ENCODE results near the gene ZNF749.

The ZNF749 gene
- 0.35 to 5.7 (median 3.2) reads per million in 18 experiments for total RNA-seq

DNA sequence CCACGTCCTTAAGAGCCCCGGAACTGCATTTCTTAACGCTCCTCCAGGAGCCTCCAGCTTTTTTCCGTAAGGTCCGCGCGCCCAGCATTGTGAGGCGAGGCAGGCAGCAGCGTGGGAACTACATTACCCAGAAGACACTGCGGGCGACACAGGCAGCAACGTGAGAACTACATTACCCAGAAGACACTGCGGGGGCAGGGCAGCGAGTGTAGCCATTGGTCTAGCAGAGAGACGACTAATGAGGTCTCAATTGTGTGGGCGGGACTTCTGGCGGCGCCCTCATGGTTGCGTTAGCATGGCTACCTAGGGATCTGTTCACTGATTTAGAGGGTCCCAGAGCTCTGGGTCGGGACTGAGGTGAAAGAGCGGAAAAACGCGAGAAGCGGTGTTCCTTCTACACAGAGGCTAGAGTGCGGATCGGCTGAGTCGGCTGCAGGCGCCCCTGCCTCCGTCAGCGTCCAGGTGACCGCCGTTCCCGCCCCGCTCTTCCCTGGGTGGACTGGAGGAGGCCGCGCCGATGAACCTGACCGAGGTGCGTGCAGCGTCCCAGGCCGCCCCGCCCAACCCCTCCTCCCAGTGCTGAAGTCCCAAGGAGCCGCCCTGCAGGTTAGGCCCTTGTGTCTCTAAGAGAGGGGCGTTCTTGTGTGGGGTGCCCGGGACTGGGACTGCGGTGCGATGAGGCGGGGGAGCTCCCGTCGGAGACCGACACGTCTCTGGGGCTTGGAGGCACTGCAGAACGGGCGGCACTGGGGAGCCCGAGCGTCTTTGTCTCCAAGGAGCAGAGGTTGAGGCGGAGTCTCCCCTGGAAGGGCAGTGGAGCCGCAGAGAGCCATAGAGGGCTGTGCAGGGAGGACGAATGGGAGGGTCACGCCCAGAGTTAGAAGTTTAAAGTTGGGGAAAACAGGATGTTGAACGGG is at the start of gene ZNF749:
TSS of gene ZNF749 (plus strand) at position 264 of the 917 bp plus-strand sequence. CDS start at position 518, 254 bp downstream.
- peak; percentile 99 for DNase-seq

DNA sequence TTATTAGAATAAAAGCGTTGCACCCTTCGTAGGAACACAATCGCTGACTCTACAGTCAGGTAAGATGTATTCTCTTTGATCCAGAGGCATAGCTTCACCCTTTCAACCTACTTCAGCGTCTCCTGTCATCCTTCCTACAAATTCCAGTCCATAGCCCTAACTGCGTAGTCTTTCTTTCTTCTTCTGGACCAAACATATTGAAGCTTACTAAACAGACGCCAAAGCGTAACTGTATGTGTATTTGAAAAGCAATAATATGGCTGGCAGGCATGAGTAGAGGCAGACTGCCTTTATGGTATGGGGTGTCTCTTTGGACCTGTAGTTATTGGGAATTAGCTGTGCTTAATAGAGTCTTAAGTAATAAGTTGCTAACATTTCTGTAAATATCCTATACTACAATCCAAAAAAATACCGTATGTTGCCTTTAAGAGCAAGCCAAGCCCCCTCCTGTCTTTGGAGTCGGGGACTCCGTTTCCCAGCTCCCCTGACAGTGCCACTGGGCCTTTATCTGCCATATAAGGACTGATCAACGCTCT is 45.9 kb upstream of the ZNF749 start:
- DNase-seq = no peak

DNA sequence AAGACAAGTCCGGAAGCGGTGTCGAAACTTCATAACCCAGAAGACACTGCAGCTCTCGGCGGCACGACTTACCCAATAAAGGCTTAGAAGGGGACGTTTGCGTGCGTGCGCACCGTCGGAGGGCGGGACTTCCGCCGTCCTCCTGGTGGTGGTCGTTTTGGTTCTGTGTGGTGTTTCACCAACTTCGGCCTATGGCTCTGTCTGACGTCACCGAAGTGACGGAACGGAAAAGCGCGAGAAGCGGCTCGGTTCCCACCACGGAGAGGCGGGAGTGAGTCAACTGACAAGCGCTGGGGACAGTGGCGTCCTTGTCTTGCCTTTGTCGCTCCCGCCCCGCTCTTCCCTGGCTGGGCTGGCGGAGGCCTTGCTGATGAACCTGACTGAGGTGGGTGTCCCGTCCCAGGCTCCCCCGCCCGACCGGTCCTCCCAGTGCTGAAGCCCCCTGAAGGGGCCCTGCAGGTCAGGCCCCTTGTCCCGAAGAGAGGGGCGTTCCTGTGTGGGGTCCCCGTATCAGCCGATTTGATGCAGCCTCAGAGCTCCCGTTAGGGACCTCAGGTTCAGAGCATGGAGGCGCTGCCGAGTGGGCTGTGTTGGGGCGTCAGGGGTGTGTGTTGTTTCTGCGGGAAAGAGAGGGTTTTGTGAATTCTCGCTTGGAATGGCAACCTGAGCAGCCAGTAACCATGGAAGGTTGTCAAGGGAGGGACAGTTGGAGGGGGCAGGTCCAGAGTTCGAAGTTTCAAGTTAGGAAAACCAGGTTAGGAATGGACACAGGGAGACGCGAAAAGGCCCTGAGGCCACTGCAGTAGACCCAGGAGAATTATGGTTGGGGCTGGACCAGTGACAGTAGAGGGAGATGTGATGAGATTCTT is 45.2 kb upstream of the ZNF749 start, which contains the start of gene ZNF548:
TSS of gene ZNF548 (plus strand) at position 125 of the 869 bp plus-strand sequence. CDS start at position 371, 246 bp downstream.
- peak; percentile 98 for DNase-seq

- DNase-seq = no peak
These were observed 39.4 kb upstream of the ZNF749 start for GRCh38 chr19:57395710-57396109.

- no peak for DNase-seq
These were observed 36.3 kb upstream of the ZNF749 start for GRCh38 chr19:57398868-57399267.

- DNase-seq = no peak
These were observed 31.2 kb upstream of the ZNF749 start for GRCh38 chr19:57403737-57404563.

DNA sequence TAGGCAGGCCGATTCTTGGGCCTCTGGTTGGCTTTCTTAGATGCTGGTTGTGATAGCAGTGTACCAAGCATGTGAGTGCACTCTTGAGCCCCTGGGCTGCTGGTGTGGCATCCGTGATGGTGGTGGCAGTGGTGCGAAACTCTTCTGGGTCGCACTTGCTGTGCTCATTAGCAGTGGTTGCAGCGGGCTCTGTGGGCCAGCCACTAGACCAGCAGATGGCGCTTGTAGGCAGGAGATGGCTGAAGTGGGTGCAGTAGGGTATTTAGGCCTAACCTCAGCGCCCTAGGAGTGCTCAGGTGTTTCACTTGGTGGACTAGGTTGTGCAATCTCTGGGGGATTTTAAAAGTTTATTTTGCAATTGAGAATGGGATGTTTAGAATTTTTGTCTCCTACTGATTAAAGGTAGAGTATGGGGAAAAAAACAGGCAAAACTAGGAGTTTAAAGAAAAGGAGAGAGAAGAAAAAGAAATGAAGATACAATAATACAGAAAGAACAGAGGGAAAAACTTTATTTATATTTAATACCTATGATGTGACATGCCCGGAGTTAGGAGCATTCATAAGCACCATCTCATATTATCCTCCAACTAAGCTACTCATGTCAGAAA is 28.5 kb upstream of the ZNF749 start:
- DNase-seq = peak; percentile 24 to 46

DNA sequence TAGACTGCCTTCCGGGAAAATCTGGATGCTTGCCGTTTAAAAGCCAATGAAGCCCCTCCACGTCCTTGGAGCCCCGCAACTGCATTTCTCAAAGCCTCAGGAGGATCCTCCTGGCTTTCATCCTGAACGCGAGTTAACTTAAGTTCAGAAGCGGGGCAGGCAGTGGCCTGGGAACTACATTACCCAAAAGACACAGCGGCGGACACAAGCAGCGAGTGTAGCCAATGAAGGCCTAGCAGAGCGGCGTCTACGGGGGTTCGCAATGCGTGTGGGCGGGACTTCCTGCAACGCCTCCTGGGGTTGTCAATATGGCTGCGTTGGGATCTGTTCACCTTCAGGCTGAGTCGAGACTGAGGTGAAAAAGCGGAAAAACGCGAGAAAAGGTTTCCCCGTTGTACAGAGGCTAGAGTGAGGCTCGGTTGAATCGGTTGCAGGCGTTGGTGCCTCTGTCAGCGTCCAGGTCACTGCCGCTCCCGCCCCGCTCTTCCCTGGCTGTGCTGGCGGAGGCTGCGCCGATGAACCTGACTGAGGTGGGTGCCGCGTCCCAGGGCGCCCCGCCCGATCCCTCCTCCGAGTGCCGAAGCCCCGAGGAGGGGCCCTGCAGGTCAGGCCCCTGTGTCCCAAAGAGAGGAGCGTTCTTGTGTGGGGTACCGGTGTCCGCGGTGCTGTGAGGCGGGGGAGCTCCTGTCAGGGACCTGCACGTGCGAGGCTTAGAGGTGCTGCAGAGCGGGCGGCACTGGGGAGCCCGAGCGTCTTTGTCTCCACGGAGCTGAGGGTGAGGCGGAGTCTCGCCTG is 24.1 kb upstream of the ZNF749 start, which contains the start of gene ZNF17:
TSS of gene ZNF17 (plus strand) at position 285 of the 795 bp plus-strand sequence. CDS start 2,455 bp downstream, outside the sequence.
- peak; percentile 96 to 98 for DNase-seq

DNA sequence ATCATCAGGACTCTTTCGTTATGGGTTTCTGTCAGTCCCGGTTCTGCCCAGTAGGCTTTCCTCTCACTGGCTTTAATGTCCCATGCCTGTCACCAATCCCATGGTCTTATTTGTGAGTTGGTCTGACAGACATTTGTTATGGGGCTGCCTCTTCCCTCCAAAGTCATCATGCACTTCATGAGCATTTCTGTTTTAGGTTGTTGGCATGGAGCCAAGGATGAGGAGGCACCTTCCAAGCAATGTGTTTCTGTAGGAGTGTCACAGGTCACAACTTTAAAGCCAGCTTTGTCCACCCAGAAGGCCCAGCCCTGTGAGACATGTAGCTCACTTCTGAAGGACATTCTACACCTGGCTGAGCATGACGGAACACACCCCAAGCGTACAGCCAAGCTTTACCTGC is 15.7 kb upstream of the ZNF749 start:
- no peak for DNase-seq

DNA sequence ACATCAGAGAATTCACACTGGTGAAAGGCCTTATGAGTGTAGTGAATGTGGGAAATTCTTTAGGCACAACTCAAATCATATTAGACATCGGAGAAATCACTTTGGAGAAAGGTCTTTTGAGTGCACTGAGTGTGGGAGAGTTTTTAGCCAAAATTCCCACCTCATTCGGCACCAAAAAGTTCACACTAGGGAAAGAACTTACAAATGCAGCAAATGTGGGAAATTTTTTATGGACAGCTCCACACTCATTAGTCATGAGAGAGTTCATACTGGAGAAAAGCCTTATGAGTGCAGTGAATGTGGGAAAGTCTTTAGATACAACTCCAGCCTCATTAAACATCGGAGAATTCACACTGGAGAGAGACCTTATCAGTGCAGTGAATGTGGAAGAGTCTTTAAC is 14.1 kb upstream of the ZNF749 start:
- no peak for DNase-seq

DNA sequence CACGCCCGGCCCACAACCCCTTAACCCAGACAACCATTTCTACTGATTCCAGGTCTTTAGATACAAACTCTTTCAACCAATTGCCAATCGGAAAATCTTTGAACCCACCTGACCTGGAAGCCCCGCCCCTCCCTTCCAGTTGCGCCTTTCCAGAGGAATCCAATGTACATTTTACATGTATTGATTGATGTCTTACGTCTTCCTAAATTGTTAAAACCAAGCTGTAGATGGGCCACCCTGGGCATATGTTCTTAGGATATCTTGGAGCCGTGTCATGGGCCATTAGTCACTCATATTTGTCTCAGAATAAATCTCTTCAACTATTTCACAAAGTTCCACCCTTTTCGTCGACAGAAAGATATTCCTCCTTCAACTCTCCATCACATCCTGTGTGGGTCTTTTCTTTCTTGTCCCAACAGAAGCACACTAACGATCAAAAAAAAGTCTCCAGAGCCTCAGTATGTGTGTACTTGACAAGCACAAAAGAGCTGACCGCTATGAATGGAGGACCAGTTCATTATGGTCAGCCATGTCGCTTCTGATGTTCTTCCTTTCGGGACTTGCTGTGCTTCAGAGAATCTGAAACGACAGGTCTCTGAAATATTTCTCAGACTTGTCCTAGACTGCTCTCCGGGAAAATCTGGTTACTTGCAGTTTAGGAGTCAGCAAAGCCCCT is 601 bp upstream of the ZNF749 start:
- DNase-seq = no peak

- no peak for DNase-seq
These were observed 1.3 kb downstream of the ZNF749 start for GRCh38 chr19:57436417-57436816.

DNA sequence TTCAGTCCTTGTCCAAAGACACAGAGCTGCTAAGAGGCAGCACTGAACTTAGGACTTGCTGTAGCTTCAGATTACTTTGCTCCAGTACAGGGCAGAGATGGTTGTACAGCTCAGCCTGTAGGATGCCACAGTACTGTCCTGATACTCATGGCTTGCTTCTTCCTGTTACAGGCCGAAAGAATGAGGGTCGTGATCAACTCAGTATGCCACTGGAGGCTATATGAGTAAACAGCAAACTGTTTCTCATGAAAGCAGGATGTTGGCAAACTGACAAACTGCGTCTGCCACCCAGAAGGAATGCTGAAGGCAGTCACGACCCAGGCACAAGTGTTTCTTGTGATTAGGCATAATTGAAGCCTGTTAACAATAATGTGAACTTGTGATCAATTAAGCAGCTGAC is 2.8 kb downstream of the ZNF749 start:
- no peak for DNase-seq

- no peak for DNase-seq
These were observed 3.8 kb downstream of the ZNF749 start for GRCh38 chr19:57438925-57439324.

- DNase-seq = no peak
These were observed 7.0 kb downstream of the ZNF749 start for GRCh38 chr19:57441979-57442752.

DNA sequence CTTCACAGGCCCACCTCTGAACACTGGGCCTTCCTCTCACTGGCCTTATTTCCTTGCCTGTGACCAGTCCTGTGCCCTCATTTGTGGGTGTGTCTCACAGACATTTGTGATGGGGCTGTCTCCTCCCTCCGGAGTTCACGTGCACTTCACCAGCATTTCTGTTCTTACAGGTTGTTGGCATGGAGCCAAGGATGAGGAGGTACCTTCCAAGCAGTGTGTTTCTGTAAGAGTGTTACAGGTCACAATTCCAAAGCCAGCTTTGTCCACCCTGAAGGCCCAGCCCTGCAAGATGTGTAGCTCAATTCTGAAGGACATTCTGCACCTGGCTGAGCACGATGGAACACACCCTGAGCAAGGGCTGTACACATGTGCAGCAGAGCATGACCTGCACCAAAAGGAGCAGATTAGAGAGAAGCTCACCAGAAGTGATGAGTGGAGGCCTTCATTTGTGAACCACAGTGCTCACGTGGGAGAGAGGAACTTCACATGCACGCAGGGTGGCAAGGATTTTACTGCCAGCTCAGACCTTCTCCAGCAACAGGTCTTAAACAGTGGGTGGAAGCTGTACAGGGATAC is 8.1 kb downstream of the ZNF749 start:
- DNase-seq = no peak

- DNase-seq = no peak
These were observed 17.2 kb downstream of the ZNF749 start for GRCh38 chr19:57452307-57452706.

DNA sequence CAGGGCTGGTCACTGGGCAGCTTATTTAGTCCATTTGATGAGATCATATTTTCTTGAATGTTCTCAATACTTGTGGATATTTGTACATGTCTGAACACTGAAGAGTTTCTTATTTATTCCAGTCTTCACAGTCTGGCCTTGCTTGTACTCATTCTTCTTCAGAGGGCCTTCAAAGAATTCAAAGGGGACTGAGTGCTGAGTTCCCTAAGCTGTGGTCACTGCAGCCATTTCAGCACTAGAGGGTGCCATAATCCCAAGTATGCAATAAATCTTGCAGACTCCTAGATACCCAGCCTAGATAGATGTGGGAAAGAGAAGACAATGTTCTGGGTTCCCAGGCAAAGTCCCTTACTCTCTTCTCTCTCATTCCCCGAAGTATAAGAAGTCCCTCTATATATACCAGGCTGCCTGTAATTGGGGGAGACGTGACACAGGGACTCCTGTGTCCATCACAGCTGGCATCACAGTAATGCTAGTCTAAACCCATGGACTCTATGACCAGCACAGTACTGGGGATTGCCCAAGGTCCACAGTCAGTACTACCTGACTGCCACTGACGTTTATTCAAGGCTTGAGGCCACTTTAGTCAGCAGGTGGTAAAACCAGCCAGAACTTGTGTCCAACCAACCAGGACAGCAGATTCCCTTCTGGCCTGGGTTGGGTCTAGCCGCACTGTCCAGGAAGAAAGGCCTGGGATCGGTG is 30.7 kb downstream of the ZNF749 start:
- DNase-seq = peak; percentile 44 to 53

Data from inflammatory macrophage (primary cell).